Sigmoid colon (tissue), 4 donors: Measurements from ENCODE around the gene ANKDD1B.

Experiments
- EP300 ChIP-seq, 4 donors: sonication (generic); formaldehyde crosslinking; IDR thresholded peaks; one replicate each; pipeline ENCODE4 v1.6.1; 2017; ENCODE audit warnings: antibody characterized with exemption in 4 of 4
- POLR2AphosphoS5 ChIP-seq, 4 donors: sonication (generic); formaldehyde crosslinking; IDR thresholded peaks; one replicate each; pipeline ENCODE4 v1.6.1; 2017; ENCODE audit warnings: antibody characterized with exemption in 4 of 4
- TF ChIP-seq, protein P1 (sequence below), 4 experiments: fragments of 450-650 bp in 3 of 4; fragments of 200-600 bp in 1 of 4; IDR thresholded peaks; one replicate each; pipeline ENCODE4 v1.5.1; 2016 to 2019; ENCODE audit warnings: antibody characterized with exemption in 4 of 4, mild to moderate bottlenecking in 3 of 4, moderate library complexity in 2 of 4

DNA sequence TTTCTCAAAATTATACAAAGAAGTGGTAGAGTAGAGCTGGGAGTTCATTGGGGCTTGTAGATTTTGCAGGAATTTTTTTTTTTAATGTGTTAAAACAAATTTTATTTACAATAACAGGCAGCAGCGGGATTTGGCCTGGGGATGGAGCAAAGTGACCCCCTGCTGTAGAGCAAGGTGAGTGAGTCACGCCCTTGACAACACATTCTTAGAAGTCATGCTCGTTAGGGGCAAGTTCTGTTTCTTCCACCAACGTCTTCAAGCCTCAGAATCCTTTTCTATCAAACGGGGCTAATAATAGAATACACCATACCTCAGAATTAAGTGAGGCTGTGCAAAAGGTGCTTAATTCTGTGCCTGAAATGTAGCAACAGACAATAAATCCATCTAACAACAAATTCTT is 1.1 kb upstream of the ANKDD1B start:
- TF ChIP-seq, protein P1, sequence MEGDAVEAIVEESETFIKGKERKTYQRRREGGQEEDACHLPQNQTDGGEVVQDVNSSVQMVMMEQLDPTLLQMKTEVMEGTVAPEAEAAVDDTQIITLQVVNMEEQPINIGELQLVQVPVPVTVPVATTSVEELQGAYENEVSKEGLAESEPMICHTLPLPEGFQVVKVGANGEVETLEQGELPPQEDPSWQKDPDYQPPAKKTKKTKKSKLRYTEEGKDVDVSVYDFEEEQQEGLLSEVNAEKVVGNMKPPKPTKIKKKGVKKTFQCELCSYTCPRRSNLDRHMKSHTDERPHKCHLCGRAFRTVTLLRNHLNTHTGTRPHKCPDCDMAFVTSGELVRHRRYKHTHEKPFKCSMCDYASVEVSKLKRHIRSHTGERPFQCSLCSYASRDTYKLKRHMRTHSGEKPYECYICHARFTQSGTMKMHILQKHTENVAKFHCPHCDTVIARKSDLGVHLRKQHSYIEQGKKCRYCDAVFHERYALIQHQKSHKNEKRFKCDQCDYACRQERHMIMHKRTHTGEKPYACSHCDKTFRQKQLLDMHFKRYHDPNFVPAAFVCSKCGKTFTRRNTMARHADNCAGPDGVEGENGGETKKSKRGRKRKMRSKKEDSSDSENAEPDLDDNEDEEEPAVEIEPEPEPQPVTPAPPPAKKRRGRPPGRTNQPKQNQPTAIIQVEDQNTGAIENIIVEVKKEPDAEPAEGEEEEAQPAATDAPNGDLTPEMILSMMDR (IDR thresholded peaks at IDR 0.05): no peak
- TF ChIP-seq EP300 (IDR thresholded peaks at IDR 0.05): no peak
- TF ChIP-seq POLR2AphosphoS5 (IDR thresholded peaks at IDR 0.05): no peak
